AG09309 (cell line): ENCODE measurements around the gene SDK2.

Experiments
- DNase-seq: peaks from one replicate; pipeline ENCODE4 v3.0.0-alpha.2; 2010; ENCODE audit warnings: low read depth
- H3K4me3 ChIP-seq: 2 replicates; pipeline ENCODE4 v1.5.1; 2011; ENCODE audit warnings: mild to moderate bottlenecking, low read depth, low read length, moderate library complexity; ENCODE audit not compliant: control insufficient read depth
- TF ChIP-seq, protein P1 (sequence below): IDR thresholded peaks from 2 replicates; pipeline ENCODE4 v1.5.1; 2011; ENCODE audit warnings: mild to moderate bottlenecking, low read depth, low read length, inconsistent platforms; ENCODE audit not compliant: insufficient read depth, control insufficient read depth; ENCODE audit errors: missing control alignments

Gene SDK2

DNA sequence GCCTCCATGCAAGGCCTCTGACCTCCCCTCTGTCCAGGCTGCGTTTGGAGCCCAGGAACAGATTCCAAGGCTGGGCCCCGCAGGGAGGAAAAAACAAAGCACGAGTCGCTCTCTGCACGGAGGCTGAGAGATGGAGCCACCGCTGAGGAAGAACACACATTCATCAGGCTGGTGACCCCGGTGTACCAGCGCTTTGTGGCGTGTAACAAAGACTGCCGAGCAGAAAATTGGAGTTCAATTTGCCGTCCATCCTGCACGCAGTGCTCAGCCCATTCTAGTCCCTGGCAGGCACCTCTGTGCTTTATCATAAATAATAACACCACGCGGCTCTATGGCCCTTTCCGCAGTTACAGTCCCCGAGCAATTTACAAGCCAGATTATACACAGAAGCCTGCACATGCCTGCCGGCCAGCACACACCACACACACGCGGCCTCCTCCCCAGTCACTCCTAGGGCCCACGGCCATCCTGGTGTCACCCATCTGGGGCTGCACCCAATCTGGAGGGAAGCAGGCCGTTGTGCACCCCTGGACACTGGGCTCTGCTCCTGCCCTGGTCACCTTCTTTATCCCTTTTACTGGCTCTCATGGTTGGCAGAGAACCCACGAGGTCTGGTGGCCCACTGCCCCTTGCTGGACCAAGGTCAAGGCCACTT lies 124.4 kb downstream of the SDK2 start:
- no peak for DNase-seq
- H3K4me3 ChIP-seq, result no peak overlapping the region
- TF ChIP-seq, protein P1, sequence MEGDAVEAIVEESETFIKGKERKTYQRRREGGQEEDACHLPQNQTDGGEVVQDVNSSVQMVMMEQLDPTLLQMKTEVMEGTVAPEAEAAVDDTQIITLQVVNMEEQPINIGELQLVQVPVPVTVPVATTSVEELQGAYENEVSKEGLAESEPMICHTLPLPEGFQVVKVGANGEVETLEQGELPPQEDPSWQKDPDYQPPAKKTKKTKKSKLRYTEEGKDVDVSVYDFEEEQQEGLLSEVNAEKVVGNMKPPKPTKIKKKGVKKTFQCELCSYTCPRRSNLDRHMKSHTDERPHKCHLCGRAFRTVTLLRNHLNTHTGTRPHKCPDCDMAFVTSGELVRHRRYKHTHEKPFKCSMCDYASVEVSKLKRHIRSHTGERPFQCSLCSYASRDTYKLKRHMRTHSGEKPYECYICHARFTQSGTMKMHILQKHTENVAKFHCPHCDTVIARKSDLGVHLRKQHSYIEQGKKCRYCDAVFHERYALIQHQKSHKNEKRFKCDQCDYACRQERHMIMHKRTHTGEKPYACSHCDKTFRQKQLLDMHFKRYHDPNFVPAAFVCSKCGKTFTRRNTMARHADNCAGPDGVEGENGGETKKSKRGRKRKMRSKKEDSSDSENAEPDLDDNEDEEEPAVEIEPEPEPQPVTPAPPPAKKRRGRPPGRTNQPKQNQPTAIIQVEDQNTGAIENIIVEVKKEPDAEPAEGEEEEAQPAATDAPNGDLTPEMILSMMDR, result no peak

- no peak overlapping the region for H3K4me3 ChIP-seq
- TF ChIP-seq, protein P1, result no peak
- no peak for DNase-seq
Observed at GRCh38 chr17:73519011-73519410, 125.2 kb downstream of the SDK2 start.

- no peak for DNase-seq
- TF ChIP-seq, protein P1, result no peak
- no peak overlapping the region for H3K4me3 ChIP-seq
Observed at GRCh38 chr17:73516431-73516830, 127.8 kb downstream of the SDK2 start.

DNA sequence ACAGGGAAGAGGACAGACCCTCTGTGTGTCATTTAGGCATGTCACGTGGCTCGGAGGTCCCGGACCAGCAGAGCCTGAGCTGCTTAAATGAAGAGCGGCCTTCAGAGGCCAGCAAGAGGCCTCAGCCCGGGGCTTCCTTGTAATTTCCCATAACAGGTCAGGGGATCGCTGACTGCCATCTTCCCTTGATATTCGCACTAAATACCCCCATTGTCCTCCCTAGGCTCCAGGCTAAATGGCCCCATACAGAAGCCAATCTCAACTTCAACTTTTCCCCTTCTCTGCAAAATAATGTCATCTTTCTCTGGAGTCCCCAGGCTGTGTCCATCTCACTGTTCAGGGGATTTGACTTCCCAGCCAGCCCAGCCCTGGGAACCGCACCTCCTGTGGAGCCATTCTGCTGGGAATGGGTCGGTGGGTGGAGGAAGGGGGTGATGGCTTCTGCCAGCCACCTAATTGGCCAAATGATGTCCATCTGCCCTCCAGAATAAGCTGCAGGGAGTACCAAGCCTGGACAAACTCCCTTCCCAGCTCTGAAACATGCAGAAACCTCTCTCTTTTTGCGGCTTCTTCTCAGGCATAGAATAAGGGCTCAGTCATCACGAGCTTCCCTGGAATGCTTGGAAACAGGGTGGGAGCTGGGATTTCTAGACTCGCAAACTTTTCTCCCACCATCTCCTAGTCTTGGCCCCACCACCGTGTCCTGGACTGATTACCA lies 129.9 kb downstream of the SDK2 start:
- DNase-seq, result no peak
- TF ChIP-seq, protein P1, result no peak
- no peak overlapping the region for H3K4me3 ChIP-seq

- TF ChIP-seq, protein P1, result no peak
- no peak overlapping the region for H3K4me3 ChIP-seq
Observed at GRCh38 chr17:73513426-73513825, 130.8 kb downstream of the SDK2 start.

DNA sequence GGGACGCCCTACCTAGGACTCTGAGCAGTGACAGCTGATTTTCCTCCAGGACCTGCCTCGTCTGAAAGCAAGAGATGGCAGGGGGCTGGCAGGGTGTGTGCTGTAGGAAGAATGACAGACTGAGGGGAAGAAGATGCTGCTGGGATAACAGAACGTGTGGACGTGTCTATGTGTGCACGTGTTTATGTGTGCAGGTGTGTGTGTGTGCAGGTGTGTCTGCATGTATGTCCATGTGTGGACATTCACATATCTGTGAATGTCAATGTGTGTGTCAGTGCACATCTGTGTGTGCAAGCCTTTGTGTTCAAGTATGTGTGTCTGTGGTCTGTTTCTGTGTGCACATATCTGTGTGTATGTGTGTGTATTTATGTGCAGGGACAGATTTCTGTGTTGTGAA lies 132.5 kb downstream of the SDK2 start:
- no peak overlapping the region for H3K4me3 ChIP-seq
- no peak for DNase-seq
- TF ChIP-seq, protein P1, result no peak

More at GRCh38 chr17:73513426-73513825, 130.8 kb downstream of the SDK2 start:
- no peak for DNase-seq
